Measurements from ENCODE around the gene TBC1D1. TPM values are rescaled to one million over a fixed set of nuclear protein-coding genes. Genes with fewer than 3 reads are reported as not detected.

TBC1D1 gene
- polyA plus RNA-seq, 1 experiment: 50.7 TPM

DNA sequence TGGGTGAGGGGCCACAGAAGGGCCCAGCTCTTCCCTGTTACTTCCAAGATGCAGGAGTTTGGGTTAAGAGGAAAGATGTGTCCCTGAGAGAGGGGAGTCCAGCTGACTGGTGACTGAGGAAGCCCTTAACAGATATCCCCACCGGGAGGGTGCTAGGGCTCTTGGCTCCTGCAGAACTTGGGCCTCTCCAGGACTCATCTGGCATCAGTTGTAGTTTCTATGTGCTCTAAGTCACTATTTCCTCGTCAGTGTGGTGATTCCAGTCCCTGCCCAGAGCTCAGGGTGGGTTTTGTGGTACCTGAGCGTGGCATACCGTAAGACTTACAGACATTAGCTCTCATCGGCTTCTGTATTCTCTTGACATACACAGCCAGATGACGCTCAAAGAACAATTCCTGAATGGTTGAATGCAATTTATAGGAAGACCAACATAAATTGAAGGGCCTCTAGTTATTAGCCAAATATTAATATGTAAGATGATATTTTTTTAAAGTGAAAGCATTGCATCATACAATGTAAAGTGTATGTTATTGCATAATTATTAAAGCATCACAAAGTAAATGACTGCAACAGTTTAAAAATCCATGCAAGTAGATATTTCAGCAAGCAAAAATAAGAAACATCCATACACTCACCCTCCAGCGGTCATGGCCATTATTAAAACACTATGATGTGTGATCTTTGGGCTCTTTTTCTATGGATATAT, 264.9 kb downstream of the TBC1D1 start:
- ChIA-PET POLR2A (no interaction called here), CTCF (no interaction called here)
- H3K27ac ChIP-seq (ENCODE audit: low read depth, low read length): no peak overlapping the region
- H3K4me3 ChIP-seq (ENCODE audit: low read depth, low read length): no peak overlapping the region
- no peaks in the 10 kb centered on the region for H3K9me3 ChIP-seq (ENCODE audit: control insufficient read depth, insufficient read depth, low read length)
- no peak for DNase-seq (ENCODE audit: low read depth, low spot score)
- H3K27me3 ChIP-seq (ENCODE audit: control insufficient read depth, insufficient read depth, low read length): no peaks in the 10 kb centered on the region
- TF ChIP-seq, protein P1, sequence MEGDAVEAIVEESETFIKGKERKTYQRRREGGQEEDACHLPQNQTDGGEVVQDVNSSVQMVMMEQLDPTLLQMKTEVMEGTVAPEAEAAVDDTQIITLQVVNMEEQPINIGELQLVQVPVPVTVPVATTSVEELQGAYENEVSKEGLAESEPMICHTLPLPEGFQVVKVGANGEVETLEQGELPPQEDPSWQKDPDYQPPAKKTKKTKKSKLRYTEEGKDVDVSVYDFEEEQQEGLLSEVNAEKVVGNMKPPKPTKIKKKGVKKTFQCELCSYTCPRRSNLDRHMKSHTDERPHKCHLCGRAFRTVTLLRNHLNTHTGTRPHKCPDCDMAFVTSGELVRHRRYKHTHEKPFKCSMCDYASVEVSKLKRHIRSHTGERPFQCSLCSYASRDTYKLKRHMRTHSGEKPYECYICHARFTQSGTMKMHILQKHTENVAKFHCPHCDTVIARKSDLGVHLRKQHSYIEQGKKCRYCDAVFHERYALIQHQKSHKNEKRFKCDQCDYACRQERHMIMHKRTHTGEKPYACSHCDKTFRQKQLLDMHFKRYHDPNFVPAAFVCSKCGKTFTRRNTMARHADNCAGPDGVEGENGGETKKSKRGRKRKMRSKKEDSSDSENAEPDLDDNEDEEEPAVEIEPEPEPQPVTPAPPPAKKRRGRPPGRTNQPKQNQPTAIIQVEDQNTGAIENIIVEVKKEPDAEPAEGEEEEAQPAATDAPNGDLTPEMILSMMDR (IDR thresholded peaks at IDR 0.05; ENCODE audit: low read depth, low read length): no peak

DNA sequence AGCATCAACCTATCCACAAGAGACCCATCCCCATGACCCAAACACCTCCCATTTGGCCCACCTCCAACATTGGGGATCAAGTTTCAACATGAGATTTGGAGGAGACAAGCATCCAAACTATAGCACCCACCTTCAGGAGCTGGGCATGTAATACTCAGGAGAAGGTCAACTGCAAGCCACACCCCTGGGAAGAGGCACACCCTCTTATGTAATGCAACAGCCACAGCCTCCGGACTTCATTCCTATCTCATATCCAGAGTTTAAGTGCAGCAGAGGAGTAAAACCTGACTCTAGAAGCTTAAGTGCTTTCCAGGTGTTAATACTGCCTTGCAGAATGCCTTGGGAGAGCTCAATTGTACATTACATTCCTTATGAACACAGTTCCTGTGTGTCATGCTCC, 266.7 kb downstream of the TBC1D1 start:
- Histone ChIP-seq H3K27ac (ENCODE audit: low read depth, low read length) (no peak overlapping the region), H3K9me3 (ENCODE audit: control insufficient read depth, insufficient read depth, low read length) (no peaks in the 10 kb centered on the region), H3K27me3 (ENCODE audit: control insufficient read depth, insufficient read depth, low read length) (no peaks in the 10 kb centered on the region), H3K4me3 (ENCODE audit: low read depth, low read length) (no peak overlapping the region)
- ChIA-PET POLR2A (no interaction called here), CTCF (no interaction called here)
- TF ChIP-seq, protein P1 (IDR thresholded peaks at IDR 0.05; ENCODE audit: low read depth, low read length): no peak
- DNase-seq (ENCODE audit: low read depth, low spot score): no peak

DNA sequence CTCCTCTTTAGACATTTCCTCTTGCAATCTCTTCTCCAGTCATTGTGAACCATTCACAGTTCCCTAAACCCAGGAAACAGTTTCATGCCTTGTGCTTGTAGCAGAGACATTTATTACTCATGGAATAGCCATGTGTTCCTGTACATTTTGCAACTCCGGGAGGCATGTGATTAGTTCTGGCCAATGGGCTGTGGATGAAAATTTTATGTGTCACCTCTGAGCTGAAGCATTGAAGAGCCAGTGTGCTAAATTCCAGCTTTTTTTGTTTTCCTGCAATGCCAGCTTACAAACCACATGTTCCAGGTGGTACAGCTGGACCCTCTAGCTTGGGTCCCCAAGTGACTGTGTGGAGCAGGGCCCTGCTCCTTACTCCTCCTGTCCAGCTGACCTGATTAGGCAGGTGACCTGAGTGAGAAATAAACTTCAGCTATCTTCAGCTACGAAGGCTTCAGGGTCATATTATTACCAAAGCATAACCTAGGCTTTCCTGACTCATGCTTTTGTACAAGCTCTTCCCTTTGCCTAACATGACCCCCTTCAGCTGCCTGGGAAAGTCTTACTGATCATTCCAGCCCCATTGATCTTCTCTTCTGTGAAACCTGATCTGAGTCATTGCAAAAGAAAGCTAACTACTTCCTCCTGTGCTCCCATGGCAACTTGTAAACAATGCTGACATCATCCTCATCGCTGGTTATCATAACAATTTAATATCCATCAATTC, 269.8 kb downstream of the TBC1D1 start:
- no peaks in the 10 kb centered on the region for H3K27me3 ChIP-seq (ENCODE audit: control insufficient read depth, insufficient read depth, low read length)
- TF ChIP-seq, protein P1 (IDR thresholded peaks at IDR 0.05; ENCODE audit: low read depth, low read length): no peak
- POLR2A ChIA-PET: interaction anchor here (0.6 to 1.9 kb wide), 11 partner anchors 8 to 558 kb away, joined by 3 to 10 read pairs (median 5); no protein-coding TSS in a partner anchor
- no peaks in the 10 kb centered on the region; the same call in 1 of the 2 replicates for H3K9me3 ChIP-seq (ENCODE audit: control insufficient read depth, insufficient read depth, low read length)
- DNase-seq (ENCODE audit: low read depth, low spot score): peak; percentile 95
- no peak overlapping the region for H3K4me3 ChIP-seq (ENCODE audit: low read depth, low read length)
- CTCF ChIA-PET: interaction anchor here (0.6 to 4.3 kb wide), 12 partner anchors 9 to 1836 kb away, joined by 3 to 31 read pairs (median 4); no protein-coding TSS in a partner anchor
- peak overlapping the region; percentile 100 for H3K27ac ChIP-seq (ENCODE audit: low read depth, low read length)

DNA sequence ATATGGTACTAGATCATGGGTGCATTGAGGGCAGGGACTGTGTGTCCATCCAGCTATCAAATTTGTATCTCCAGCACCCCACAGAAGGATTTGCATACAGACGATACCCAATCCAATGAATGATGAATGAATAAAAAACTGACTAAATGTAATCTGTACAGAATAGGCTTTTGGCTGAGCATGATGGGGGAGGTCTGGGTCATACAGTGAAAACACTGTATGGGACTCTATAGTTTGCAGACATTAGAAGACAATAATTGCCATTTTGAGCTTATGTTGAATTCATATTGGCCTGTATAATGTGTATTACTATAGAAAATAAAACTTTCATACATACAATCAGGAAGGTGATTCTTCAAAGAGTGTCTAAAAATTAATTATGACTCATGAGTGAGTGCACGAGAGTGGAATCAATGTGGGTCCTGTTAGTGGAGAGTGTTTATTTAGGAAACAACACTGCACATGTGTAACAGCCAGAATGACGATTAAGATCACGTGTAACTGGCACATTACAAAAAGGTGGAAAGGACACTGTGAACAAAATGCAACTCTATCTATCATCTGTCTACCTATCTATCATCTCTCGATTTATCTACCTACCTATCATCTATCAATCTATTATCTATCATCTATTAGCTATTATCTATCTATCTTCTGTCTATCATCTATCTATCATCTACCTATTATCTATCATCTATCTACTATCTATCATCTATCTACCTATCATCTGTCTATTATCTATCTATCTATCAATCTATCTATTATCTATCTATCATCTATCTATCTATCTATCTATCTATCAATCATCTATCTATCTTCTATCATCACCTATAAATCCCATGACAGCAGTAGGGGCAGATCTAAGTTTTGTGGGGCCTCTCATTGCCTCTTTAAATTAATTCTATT, 270.6 kb downstream of the TBC1D1 start:
- no peaks in the 10 kb centered on the region for H3K27me3 ChIP-seq (ENCODE audit: control insufficient read depth, insufficient read depth, low read length)
- ChIA-PET CTCF (interaction anchor here (0.7 to 4.3 kb wide), 10 partner anchors 8 to 570 kb away, joined by 3 to 31 read pairs (median 4); no protein-coding TSS in a partner anchor), POLR2A (interaction anchor here (0.6 to 1.9 kb wide), 11 partner anchors 11 to 558 kb away, joined by 3 to 10 read pairs (median 5); no protein-coding TSS in a partner anchor)
- DNase-seq (ENCODE audit: low read depth, low spot score): no peak
- no peak overlapping the region for H3K4me3 ChIP-seq (ENCODE audit: low read depth, low read length)
- peak overlapping the region; percentile 100 for H3K27ac ChIP-seq (ENCODE audit: low read depth, low read length)
- H3K9me3 ChIP-seq (ENCODE audit: control insufficient read depth, insufficient read depth, low read length): no peaks in the 10 kb centered on the region; the same call in 1 of the 2 replicates
- TF ChIP-seq, protein P1 (IDR thresholded peaks at IDR 0.05; ENCODE audit: low read depth, low read length): no peak

Measured in AG04450 (cell line).